SKM-1 treated with dmso at 0.1 percent for 144 hours (cell line): Measurements from ENCODE around the gene STX7.
"Not testable (repeated sequence)": the region's sequence is repeated elsewhere in the genome, so short reads cannot be mapped to it uniquely, and the experiment has no call there.

Source experiments
- DNase-seq: peaks from one replicate; lab custom pipeline; 2025; ENCODE audit not compliant: unreplicated experiment; lab: John Stamatoyannopoulos, UW

The STX7 gene

GRCh38 chr6:132512638-132513632, at the start of gene STX7:
STX7 (minus strand) TSS chr6:132513116; CDS start chr6:132503530, 9,586 bp downstream.
- DNase-seq: peak; percentile 90

- not testable (repeated sequence) for DNase-seq
Measured at GRCh38 chr6:132560087-132560486, 47.2 kb upstream of the STX7 start.

- no peak for DNase-seq
Measured at GRCh38 chr6:132552372-132552771, 39.5 kb upstream of the STX7 start, which contains the start of gene TAAR8. TAAR8 (plus strand) TSS chr6:132552672; CDS start chr6:132552693, 21 bp downstream.

- no peak for DNase-seq
Measured at GRCh38 chr6:132551214-132551613, 38.3 kb upstream of the STX7 start.

- DNase-seq: no peak
Measured at GRCh38 chr6:132548746-132549463, 36.0 kb upstream of the STX7 start.

- DNase-seq: no peak
Measured at GRCh38 chr6:132544826-132545225, 31.9 kb upstream of the STX7 start.

GRCh38 chr6:132537977-132538376, 25.1 kb upstream of the STX7 start, which contains the start of gene TAAR9:
TAAR9 (plus strand) TSS chr6:132538277; CDS start chr6:132538290, 13 bp downstream.
- no peak for DNase-seq

GRCh38 chr6:132537145-132537544, 24.2 kb upstream of the STX7 start:
- DNase-seq: no peak

GRCh38 chr6:132534546-132534945, 21.6 kb upstream of the STX7 start:
- not testable (repeated sequence) for DNase-seq

- peak; percentile 72 for DNase-seq
Measured at GRCh38 chr6:132530293-132530974, 17.5 kb upstream of the STX7 start.

GRCh38 chr6:132527791-132528190, 14.9 kb upstream of the STX7 start:
- no peak for DNase-seq

- DNase-seq: no peak
Measured at GRCh38 chr6:132526461-132526860, 13.5 kb upstream of the STX7 start.

- no peak for DNase-seq
Measured at GRCh38 chr6:132525866-132526265, 12.9 kb upstream of the STX7 start.

- DNase-seq: no peak
Measured at GRCh38 chr6:132524646-132525045, 11.7 kb upstream of the STX7 start.

- no peak for DNase-seq
Measured at GRCh38 chr6:132520953-132521352, 8.0 kb upstream of the STX7 start.

- DNase-seq: no peak
Measured at GRCh38 chr6:132515386-132515785, 2.5 kb upstream of the STX7 start.

- no peak for DNase-seq
Measured at GRCh38 chr6:132513831-132514545, 1.1 kb upstream of the STX7 start.

- peak; percentile 95 for DNase-seq
Measured at GRCh38 chr6:132512342-132512637, 626 bp downstream of the STX7 start.

GRCh38 chr6:132511831-132512220, 1.1 kb downstream of the STX7 start:
- DNase-seq: no peak

GRCh38 chr6:132511210-132511830, 1.6 kb downstream of the STX7 start:
- DNase-seq: no peak
